IPS-18c (cell line): Measurements from ENCODE around the gene ST7.

Source experiments
- H3K4me3 ChIP-seq: 2 replicates; pipeline ENCODE4 v1.7.0; 2013; ENCODE audit warnings: low read depth, mild to moderate bottlenecking, low read length, moderate library complexity; ENCODE audit not compliant: insufficient read depth
- H3K9me3 ChIP-seq: one replicate; pipeline ENCODE4 v1.6.1; 2013; ENCODE audit warnings: mild to moderate bottlenecking, low read length, moderate library complexity; ENCODE audit not compliant: control insufficient read depth, insufficient read depth

The ST7 gene

DNA sequence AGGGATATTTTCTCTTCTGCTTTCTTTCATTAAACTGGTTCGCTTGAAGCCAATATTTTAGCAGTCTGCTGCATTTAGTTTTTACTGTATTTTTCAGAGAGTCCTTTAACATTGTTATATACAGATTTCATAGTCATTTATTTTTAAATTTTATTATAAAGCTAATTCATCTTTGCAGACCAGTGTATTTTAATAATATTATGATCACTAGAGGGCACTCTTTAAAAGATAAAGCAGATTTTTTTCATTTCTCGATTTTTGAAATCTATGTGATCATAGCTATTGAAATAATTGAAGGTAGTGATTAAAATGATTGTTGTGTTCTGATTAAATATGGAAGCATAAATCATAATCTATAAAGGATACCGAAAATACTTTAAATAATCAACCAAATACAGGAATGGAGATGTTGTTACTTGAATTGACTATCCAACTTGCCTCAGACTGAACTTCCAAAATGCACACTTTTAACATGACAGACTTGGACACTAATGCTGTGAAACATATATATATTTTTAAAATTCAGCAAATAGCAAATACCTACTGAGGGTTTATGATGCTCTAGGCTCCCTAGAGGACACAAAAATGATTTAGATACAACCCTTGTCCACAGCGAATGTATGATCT lies 35.2 kb downstream of the ST7 start:
- Histone ChIP-seq H3K9me3 (peaks cover 11% of the 10 kb centered on the region), H3K4me3 (no peak overlapping the region)

- H3K9me3 ChIP-seq: peaks cover 11% of the 10 kb centered on the region
Observed at GRCh38 chr7:116990056-116990455, 36.8 kb downstream of the ST7 start.

GRCh38 chr7:116991233-116991632 lies 37.9 kb downstream of the ST7 start:
- H3K9me3 ChIP-seq: peaks cover 11% of the 10 kb centered on the region
- H3K4me3 ChIP-seq: no peak overlapping the region

More at GRCh38 chr7:116990056-116990455, 36.8 kb downstream of the ST7 start:
- H3K4me3 ChIP-seq: no peak overlapping the region

DNA sequence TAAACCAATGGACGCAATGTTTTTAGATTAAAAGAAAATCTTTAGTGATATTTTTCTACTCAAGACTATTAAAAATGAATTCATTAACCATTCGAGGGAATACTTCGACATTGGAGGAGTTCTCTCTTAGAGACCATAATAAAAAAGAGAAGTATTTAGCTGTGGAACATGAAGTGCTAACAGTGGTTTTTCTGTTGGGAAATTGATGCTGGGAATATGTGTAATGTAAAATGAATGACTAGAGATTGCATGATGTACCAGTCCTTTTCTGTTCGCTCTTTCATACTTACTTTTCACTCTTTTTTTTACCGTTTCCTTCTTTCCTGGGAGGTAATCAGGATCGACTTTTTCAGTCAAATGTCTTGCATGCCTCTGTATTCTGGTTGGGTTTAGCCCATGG lies 41.3 kb downstream of the ST7 start:
- Histone ChIP-seq H3K4me3 (no peak overlapping the region), H3K9me3 (peaks cover 11% of the 10 kb centered on the region)

DNA sequence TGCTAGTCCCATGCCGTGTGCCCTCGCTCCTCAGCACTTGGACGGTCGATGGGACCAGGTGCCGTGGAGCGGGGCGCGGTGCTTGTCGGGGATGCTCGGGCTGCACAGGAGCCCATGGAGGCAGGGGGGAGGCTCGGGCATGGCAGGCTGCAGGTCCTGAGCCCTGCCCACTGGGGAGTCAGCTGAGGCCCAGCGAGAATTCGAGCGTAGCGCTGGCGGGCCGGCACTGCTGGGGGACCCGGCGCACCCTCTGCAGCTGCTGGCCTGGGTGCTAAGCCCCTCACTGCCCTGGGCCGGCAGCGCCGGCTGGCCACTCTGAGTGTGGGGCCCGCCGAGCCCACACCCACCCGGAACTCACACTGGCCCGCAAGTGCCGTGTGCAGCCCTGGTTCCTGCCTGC lies 44.7 kb downstream of the ST7 start:
- Histone ChIP-seq H3K4me3 (no peak overlapping the region), H3K9me3 (no peaks in the 10 kb centered on the region)

- no peaks in the 10 kb centered on the region for H3K9me3 ChIP-seq
- no peak overlapping the region for H3K4me3 ChIP-seq
Observed at GRCh38 chr7:116998567-116999175, 45.4 kb downstream of the ST7 start.

DNA sequence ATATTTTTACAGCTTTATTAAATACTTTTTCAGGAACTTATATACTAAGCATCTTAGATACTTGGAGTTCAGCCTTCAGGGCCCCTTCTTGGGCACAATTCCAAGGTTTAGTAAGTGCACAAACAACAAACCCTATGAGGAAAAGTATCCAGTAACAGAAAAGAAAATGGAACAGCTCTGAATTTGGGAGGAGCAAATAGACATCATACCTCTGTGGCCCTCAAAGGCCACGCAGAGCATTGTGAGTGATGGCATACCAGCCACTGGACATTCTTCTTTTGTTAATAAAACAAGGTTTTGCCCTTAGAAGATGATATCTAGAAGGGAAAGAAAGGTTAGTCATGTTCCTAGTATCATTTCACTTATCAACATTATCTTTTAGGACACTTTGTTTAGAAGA lies 46.0 kb downstream of the ST7 start:
- H3K4me3 ChIP-seq: no peak overlapping the region
- H3K9me3 ChIP-seq: no peaks in the 10 kb centered on the region

DNA sequence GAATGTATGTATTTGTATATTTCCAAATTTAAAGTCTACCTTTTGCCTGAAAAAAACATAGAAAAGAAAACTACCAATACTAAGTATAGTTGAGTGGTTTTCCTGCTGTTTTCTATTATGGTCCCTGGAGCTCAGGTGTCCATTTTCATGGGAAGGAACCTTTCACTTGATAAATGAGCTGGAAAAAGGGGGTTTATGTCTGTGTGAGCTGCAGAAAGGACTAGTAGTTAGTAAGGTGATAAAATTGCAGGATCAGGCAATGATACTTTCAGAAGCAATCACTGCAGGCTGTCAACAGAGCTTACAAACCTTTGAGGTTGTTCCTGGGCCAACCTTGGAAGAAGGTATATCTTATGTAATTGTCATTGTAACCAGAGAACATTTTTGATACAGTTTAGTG lies 48.0 kb downstream of the ST7 start:
- no peaks in the 10 kb centered on the region for H3K9me3 ChIP-seq
- H3K4me3 ChIP-seq: no peak overlapping the region

GRCh38 chr7:117004899-117005298 lies 51.6 kb downstream of the ST7 start:
- Histone ChIP-seq H3K9me3 (no peaks in the 10 kb centered on the region), H3K4me3 (no peak overlapping the region)

DNA sequence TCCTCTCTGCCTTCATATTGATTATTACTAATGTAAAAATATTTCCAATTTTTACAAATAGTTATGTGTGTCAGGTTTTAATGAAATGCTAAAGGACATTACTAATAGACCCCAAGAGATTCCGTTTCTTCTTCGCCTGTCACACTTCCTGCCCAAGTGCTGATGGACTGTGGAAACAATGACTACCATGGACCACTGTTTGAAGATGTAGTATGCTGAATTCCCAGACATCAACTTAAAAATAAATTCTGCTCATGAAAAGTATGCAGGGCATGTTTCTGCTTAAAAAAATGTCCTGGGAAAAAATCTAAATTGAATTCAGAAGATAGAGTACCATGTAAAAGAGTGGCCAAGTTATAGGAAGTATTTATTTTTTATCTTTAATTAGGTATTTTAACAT lies 52.1 kb downstream of the ST7 start:
- Histone ChIP-seq H3K9me3 (no peaks in the 10 kb centered on the region), H3K4me3 (no peak overlapping the region)

GRCh38 chr7:117006907-117007684 lies 53.8 kb downstream of the ST7 start:
- no peaks in the 10 kb centered on the region for H3K9me3 ChIP-seq
- no peak overlapping the region for H3K4me3 ChIP-seq

DNA sequence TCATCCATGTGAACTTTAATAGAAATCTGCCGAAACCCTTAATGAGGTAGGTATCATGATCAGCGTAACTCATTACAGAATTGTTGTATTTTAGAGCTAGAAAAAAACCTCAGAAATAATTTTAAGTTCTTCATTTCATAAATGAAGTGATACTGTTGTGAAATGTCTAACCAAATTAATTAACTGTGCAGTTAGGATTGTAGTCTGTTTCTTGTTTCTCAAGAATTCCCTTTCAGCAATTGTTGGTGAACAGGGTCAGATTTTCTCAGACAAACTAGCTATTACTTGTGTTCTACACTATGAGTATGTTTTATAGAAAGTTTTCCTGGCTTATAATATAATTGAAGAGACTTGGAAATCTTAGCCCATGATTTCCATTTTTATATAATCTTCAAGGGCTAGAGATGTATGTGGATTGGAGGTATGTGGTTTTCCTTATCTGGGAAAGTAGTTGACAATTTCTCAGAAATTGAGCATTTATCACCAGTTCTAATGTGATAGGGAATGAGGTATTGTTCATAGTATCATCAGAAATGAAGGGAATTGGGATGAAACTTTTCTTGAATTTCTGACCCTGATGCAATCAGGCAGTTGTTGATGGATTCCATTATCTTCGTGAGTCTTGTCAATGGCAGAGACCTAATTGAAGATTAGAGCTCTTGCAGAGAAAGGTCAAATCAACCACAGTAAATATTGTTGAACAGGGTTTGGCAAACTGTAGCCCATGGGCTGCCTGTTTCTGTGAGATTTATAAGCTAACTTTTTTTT lies 55.0 kb downstream of the ST7 start:
- H3K9me3 ChIP-seq: no peaks in the 10 kb centered on the region
- H3K4me3 ChIP-seq: no peak overlapping the region

GRCh38 chr7:117008886-117009531 lies 55.7 kb downstream of the ST7 start:
- no peak overlapping the region for H3K4me3 ChIP-seq
- no peaks in the 10 kb centered on the region for H3K9me3 ChIP-seq

DNA sequence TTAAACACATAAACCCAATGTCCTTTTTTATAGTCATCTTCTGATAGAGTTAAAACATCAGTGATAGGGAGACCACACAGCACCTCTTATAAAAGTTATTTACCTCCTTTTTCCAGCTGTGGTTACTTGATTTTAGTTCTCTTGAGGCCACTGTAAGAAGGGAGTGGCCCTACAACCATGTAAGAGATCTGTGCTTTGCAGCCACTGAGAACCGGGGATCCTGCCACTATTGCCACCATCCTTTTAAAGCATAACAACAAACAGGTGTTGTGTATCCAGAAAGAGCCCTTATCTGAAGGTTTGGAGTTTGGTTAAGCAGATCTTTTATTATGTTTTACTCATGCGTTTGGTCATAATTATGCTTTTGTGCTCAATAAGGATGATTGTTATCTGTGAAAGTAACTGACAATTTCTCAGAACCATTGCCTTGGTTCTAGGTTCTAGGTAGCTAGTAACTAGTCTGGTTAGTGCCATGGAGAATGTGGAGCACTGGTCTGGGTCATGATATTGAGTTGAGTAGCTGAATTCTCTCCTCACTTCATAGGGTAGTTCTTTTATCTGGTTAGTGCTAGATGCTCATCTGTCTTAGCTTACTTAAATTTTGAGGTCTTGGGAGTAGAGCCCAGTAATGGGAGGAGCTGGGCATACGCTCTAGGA lies 56.5 kb downstream of the ST7 start:
- no peaks in the 10 kb centered on the region for H3K9me3 ChIP-seq

GRCh38 chr7:117010375-117011133 lies 57.3 kb downstream of the ST7 start:
- no peaks in the 10 kb centered on the region for H3K9me3 ChIP-seq
- H3K4me3 ChIP-seq: no peak overlapping the region

More for the DNA sequence above, 56.5 kb downstream of the ST7 start:
- no peak overlapping the region for H3K4me3 ChIP-seq
